GM12801 (cell line): ENCODE results near the gene GALNT17.

ENCODE experiments used
- TF ChIP-seq, protein P1 (sequence below): IDR thresholded peaks from one replicate; pipeline ENCODE4 v1.5.1; 2011; ENCODE audit warnings: control low read depth; ENCODE audit not compliant: insufficient read length; ENCODE audit errors: extremely low read depth

Gene GALNT17

DNA sequence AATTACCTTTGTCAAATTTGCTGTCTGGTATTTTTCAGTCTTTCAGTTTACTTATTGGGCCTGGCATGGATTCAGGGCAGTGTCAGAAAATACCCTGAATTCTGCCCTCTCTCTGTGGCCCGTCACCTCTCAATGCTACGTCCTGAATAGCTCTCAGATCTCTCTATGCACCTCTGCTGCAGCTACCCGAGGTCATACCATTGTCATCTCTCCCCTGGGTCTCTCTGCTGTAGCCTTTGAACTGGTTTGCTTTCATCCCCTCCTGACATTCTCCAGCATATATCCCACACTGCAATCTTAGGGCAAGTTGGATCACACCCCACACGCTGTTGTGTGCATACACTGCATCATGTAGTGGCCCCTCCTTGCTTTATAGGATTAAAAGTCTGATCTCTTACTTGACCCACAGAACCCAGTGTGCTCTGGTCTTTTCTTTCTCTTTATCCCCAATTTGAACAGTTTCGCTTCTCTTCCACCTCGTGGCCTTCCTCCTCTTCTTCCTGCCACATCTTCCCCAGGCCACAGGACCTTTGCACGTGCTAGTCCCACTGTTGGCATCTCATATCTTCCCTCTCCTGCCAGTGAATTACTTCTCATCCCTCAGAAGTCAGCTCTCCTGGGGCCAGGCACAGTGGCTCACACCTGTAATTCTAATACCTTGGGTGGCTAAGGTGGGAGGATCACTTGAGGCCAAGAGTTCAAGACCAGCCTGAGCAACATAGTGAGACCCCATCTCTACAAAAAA, 372.9 kb downstream of the GALNT17 start:
- TF ChIP-seq, protein P1, sequence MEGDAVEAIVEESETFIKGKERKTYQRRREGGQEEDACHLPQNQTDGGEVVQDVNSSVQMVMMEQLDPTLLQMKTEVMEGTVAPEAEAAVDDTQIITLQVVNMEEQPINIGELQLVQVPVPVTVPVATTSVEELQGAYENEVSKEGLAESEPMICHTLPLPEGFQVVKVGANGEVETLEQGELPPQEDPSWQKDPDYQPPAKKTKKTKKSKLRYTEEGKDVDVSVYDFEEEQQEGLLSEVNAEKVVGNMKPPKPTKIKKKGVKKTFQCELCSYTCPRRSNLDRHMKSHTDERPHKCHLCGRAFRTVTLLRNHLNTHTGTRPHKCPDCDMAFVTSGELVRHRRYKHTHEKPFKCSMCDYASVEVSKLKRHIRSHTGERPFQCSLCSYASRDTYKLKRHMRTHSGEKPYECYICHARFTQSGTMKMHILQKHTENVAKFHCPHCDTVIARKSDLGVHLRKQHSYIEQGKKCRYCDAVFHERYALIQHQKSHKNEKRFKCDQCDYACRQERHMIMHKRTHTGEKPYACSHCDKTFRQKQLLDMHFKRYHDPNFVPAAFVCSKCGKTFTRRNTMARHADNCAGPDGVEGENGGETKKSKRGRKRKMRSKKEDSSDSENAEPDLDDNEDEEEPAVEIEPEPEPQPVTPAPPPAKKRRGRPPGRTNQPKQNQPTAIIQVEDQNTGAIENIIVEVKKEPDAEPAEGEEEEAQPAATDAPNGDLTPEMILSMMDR: no peak

DNA sequence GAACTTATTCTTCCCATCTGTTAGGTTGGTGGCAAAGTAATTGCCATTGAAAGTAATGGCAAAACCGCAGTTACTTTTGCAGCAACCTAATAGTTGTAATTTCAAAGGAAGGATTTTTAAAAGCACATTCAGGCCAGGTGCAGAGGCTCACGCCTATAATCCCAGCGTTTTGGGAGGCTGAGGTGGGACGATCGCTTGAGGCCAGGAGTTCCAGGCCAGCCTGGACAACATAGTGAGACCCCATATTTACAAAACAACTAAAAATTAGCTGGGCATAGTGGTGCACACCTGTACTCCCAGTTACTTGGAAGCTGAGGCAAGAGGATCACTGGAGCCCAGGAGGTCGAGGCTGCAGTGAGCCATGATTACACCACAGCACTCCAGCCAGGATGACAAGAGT, 374.9 kb downstream of the GALNT17 start:
- TF ChIP-seq, protein P1: no peak

DNA sequence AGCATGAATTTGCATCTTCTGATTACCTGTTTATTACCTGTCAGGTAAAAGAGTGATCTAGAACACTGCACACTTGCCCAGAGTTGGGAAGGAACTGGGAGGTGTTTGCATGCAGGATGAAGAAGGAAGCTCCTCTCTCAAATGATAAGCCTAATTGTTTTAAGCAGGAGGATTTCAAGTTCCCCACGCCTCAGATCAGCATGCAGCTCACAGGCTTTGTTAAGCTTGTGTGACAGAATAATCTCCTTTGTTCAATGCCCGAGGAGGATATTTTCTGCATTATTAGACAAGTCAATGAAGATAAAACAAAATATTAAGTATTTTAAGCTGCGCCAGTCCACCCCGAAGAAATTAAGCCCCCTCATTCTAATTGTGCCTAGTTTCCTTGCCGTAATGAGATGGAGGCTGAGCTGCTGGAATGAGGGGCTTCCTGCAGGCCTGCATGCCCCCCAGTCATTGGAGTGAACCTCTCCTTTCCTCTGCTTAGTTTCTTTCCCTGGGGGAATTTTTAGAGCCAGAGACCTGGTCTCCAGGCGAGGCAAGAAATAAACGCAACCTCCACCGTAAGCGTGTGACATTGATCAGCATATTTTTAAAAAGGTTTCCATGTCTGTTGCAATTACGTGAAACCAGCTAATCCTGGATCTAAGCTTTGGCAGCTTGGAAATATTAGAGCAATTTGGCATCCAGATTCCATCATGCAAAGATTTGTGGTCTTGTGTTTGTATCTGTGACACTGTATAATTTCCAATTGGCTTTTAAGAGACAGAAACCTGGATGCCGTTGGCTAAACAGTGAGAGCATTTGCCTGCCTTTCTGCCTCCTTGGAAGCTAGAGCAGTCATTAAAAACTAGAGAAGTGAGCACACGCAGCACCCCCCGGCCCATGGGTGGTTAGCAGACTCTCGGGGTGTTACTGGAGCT, 376.0 kb downstream of the GALNT17 start:
- TF ChIP-seq, protein P1: no peak

DNA sequence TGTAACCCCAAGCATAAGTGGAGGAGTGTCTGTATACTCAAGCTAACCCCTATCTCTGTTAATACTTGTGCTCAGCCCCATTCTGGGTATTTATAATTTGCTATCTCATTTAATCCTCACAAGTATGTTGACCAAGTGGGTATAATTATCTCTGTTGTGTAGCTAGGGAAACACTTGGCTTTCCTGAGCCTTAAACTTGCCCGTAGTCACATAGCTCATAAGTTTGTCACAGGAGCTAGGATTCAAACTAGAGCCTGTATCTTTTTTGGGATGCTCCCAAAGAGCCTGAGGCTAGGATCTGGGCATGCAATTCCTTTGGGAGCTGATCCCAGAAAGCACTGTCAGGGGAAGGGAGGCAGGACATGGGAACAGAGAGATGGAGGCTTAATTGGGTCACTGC, 377.4 kb downstream of the GALNT17 start:
- TF ChIP-seq, protein P1: no peak

DNA sequence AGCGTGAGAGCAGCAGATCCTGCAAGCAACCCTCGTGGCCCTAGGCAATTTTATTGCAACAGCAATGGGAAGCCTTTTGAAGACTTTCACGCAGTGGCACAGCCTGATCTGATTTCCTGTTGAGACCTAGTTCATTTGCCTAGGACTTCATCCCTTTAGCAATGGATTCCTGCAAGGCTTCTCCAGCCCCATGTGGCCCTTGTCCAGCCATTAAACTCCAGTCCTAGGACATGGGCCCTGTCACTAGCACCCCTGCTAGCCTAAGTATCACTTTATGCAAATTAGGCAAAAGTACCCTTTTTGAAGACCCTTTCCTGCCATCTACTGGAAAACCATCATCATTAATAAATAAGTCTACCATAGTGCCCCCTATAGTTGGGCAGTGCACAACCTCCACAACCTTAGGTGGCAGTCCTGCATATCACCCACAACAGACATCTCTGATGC, 379.4 kb downstream of the GALNT17 start:
- TF ChIP-seq, protein P1: no peak

DNA sequence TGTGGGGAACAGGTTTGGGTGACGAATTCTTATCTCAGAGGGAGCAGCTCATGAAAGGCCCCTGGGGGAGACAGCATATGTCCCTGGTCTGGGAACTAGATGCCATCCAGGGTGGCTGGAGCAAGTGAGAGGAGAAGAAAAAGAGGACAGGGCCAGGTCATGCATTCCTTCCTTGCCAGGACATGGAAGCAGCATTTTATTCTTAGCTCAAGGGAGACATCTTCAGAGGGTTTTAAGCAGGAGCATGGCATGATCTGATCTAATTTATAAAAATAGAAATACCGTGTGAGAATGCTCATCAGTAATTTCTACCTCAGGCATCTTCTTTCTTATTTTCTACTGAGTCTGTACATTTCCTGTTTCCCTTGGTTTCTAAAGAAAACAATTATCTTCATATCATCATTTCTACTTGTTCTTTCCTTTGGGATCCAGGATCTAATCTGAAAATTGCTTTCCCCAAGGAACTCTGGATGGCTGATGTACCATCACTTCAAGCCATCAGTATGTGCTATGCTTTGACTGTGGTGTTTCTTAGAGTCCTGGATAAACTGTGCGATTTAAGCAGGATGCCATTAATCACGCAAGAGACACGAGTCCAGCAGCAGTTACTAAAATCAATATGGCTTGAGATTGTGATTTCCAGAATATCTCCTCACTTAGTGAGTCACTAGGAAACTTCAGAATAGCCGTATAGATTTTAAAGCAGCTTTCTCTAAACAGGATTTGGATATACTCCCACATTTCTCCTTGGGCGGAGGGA, 386.2 kb downstream of the GALNT17 start:
- TF ChIP-seq, protein P1: no peak

DNA sequence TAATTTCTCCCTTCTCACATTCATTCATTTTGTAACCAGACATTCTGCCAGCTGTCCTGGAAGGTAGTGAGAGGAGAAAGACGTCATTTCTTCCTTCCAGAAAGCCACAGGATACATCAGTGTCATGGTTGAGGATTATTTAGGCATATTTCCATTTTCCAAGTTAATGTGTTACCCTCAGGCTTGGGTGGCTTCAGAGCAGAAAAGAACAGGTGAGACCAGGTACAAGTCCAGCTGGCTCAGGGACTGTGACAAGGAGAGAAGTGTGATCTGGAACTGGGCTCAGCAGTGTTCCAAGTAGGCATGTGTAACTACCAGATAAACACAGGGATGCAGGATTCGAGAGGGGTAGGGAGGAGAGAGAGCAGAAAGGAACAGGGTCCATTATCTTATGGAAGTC, 386.9 kb downstream of the GALNT17 start:
- TF ChIP-seq, protein P1: no peak
